GM19452 (cell line): ENCODE data around the gene SYT15.
"Not testable (repeated sequence)": the region's sequence is repeated elsewhere in the genome, so short reads cannot be mapped to it uniquely, and the experiment has no call there.

Experiments
- ATAC-seq: cut with Tn5 transposase; IDR thresholded peaks from one replicate; pipeline ENCODE4 v1.9.1; 2021; ENCODE audit not compliant: unreplicated experiment

Gene SYT15

GRCh38 chr10:46556515-46557318, 22.2 kb upstream of the SYT15 start, which contains the start of gene GPRIN2:
GPRIN2 (minus strand) TSS chr10:46556658; CDS start chr10:46550736, 5,922 bp downstream.
- no peak for ATAC-seq

GRCh38 chr10:46557319-46558121, 21.4 kb upstream of the SYT15 start:
- ATAC-seq, result no peak

- no peak for ATAC-seq
Observed at GRCh38 chr10:46558122-46558391, 20.9 kb upstream of the SYT15 start.

GRCh38 chr10:46558392-46559185, 20.3 kb upstream of the SYT15 start:
- ATAC-seq, result no peak

- no peak for ATAC-seq
Observed at GRCh38 chr10:46559231-46559671, 19.7 kb upstream of the SYT15 start.

GRCh38 chr10:46560381-46560780, 18.5 kb upstream of the SYT15 start:
- no peak for ATAC-seq

GRCh38 chr10:46560952-46561351, 18.0 kb upstream of the SYT15 start:
- no peak for ATAC-seq

- peak; percentile 79 for ATAC-seq
Observed at GRCh38 chr10:46565591-46566332, 13.2 kb upstream of the SYT15 start.

- ATAC-seq, result not testable (repeated sequence)
Observed at GRCh38 chr10:46567151-46567550, 11.8 kb upstream of the SYT15 start.

GRCh38 chr10:46570655-46571054, 8.3 kb upstream of the SYT15 start:
- not testable (repeated sequence) for ATAC-seq

- ATAC-seq, result not testable (repeated sequence)
Observed at GRCh38 chr10:46572765-46573164, 6.2 kb upstream of the SYT15 start.

GRCh38 chr10:46573314-46573713, 5.6 kb upstream of the SYT15 start:
- not testable (repeated sequence) for ATAC-seq

GRCh38 chr10:46573884-46574283, 5.0 kb upstream of the SYT15 start:
- not testable (repeated sequence) for ATAC-seq

- ATAC-seq, result not testable (repeated sequence)
Observed at GRCh38 chr10:46577624-46578473, 1.1 kb upstream of the SYT15 start.

GRCh38 chr10:46579378-46579777, 450 bp downstream of the SYT15 start:
- ATAC-seq, result not testable (repeated sequence)

- ATAC-seq, result not testable (repeated sequence)
Observed at GRCh38 chr10:46581997-46582396, 3.1 kb downstream of the SYT15 start.

GRCh38 chr10:46582568-46582967, 3.6 kb downstream of the SYT15 start:
- ATAC-seq, result not testable (repeated sequence)

- ATAC-seq, result not testable (repeated sequence)
Observed at GRCh38 chr10:46584196-46584595, 5.3 kb downstream of the SYT15 start.

- not testable (repeated sequence) for ATAC-seq
Observed at GRCh38 chr10:46585246-46585645, 6.3 kb downstream of the SYT15 start.

- ATAC-seq, result not testable (repeated sequence)
Observed at GRCh38 chr10:46587546-46587945, 8.6 kb downstream of the SYT15 start.
